GM13977 (cell line): Measurements from ENCODE around the gene ATP8B3.

Experiments
- DNase-seq: peaks from one replicate; pipeline ENCODE4 v3.0.0; 2012; ENCODE audit warnings: low spot score
- in situ Hi-C: fragments of 300-500 bp; cut with MboI; formaldehyde crosslinking; loops from one replicate; pipeline ENCODE4 v1.12.0; 2022; ENCODE audit warnings: low sequenced_read_pairs, low pct_unique_long_range_greater_than_20kb, mixed read lengths, inconsistent platforms; ENCODE audit not compliant: unreplicated experiment
- TF ChIP-seq, protein P1 (sequence below): IDR thresholded peaks from 2 replicates; pipeline ENCODE4 v1.5.1; 2012; ENCODE audit warnings: mild to moderate bottlenecking, control low read depth; ENCODE audit not compliant: insufficient read depth; ENCODE audit errors: extremely low read depth, missing control alignments

ATP8B3 gene

GRCh38 chr19:1833540-1833939, 21.5 kb upstream of the ATP8B3 start:
- no peak for DNase-seq
- TF ChIP-seq, protein P1, sequence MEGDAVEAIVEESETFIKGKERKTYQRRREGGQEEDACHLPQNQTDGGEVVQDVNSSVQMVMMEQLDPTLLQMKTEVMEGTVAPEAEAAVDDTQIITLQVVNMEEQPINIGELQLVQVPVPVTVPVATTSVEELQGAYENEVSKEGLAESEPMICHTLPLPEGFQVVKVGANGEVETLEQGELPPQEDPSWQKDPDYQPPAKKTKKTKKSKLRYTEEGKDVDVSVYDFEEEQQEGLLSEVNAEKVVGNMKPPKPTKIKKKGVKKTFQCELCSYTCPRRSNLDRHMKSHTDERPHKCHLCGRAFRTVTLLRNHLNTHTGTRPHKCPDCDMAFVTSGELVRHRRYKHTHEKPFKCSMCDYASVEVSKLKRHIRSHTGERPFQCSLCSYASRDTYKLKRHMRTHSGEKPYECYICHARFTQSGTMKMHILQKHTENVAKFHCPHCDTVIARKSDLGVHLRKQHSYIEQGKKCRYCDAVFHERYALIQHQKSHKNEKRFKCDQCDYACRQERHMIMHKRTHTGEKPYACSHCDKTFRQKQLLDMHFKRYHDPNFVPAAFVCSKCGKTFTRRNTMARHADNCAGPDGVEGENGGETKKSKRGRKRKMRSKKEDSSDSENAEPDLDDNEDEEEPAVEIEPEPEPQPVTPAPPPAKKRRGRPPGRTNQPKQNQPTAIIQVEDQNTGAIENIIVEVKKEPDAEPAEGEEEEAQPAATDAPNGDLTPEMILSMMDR: no peak
- in situ Hi-C loops: no loop called here

DNA sequence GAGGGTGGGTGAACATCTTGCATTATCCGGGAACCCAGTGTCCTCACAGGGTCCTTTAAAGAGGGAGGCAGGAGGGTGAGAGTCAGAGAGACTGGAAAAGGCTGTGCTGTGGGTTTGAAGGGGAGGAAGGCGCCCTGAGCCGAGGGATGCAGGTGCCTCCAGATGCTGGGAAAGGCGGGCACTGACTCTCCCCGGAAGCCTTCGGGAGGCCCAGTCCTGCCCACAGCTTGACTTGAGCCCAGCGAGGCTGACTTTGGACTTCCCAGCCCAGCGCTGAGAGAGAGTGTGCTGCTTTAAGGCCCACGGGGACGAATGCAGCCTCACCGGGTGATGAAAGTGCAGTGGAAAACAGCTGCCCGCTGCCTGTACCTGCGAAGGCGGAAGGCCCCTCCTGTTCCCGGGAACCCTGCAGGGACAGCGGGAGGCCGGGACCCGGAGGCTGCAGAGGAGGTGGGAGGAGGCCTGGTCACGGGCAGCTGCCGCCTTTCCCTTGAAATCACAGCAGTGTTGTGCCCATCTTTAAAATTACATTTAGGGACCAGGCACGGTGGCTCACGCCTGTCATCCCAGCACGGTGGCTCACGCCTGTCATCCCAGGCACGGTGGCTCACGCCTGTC, 20.1 kb upstream of the ATP8B3 start:
- no peak for DNase-seq
- in situ Hi-C loops: no loop called here
- TF ChIP-seq, protein P1: no peak

GRCh38 chr19:1830978-1831377, 18.9 kb upstream of the ATP8B3 start:
- DNase-seq: no peak
- TF ChIP-seq, protein P1: no peak
- in situ Hi-C loops: no loop called here

DNA sequence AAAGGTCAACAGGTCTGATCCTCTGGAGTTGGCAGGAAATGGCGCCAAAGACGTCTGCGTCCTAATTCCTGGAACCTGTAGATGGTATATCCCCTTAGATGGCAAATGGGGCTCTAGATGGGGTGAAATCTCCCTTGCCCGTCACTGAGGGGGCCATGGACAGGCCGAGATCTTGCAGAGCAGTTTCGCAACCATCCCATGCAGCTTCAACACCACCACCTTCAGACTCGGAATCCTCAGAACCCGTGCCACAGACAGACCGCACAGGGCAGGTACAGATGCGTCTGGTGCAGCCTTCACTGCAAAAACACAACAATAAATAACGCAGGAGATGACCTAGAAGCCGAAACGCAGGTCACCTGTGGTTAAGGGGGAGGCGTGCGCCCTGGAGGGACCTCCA, 18.5 kb upstream of the ATP8B3 start:
- in situ Hi-C loops: no loop called here
- TF ChIP-seq, protein P1: no peak
- no peak for DNase-seq

- no peak for DNase-seq
- TF ChIP-seq, protein P1: no peak
- in situ Hi-C loops: no loop called here
Measured at GRCh38 chr19:1829958-1830357, 17.9 kb upstream of the ATP8B3 start.

GRCh38 chr19:1828279-1829238, 16.5 kb upstream of the ATP8B3 start:
- DNase-seq: no peak
- TF ChIP-seq, protein P1: no peak
- in situ Hi-C loops: no loop called here
